Astrocyte of the cerebellum (primary cell): ENCODE measurements around the gene SPP2.

Experiments
- DNase-seq: peaks from one replicate; pipeline ENCODE4 v3.0.0-alpha.2; 2011; ENCODE audit warnings: low read depth
- H3K4me3 ChIP-seq: 2 replicates; pipeline ENCODE4 v1.5.1; 2011; ENCODE audit warnings: mild to moderate bottlenecking, low read depth, low read length, moderate library complexity
- in situ Hi-C: cut with HindIII; loops from 2 replicates; pipeline ENCODE4 v1.10.0; 2017; ENCODE audit warnings: low sequenced_read_pairs
- TF ChIP-seq, protein P1 (sequence below): IDR thresholded peaks from 2 replicates; pipeline ENCODE4 v1.5.1; 2012; ENCODE audit warnings: low read length, low read depth, moderate library complexity, mild to moderate bottlenecking; ENCODE audit errors: missing control alignments

Gene SPP2

DNA sequence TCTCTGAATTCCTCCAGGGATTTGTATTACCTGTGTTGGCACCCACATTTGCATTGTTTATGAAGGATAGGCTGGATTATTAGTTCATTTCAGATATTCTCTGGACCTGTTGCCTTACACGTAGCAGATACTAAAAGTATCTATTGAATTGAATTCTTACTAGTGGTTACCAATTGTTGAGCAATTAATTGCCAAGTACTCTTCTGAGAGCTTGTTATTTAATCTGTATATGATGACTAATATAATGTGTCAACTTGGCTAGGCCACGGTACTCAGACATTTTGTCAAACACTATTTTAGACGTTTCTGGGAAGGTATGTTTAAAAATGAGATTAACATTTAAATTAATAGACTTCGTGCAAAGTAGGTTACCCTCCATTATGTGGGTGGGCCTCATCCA, 2.5 kb upstream of the SPP2 start:
- no peak for DNase-seq
- TF ChIP-seq, protein P1, sequence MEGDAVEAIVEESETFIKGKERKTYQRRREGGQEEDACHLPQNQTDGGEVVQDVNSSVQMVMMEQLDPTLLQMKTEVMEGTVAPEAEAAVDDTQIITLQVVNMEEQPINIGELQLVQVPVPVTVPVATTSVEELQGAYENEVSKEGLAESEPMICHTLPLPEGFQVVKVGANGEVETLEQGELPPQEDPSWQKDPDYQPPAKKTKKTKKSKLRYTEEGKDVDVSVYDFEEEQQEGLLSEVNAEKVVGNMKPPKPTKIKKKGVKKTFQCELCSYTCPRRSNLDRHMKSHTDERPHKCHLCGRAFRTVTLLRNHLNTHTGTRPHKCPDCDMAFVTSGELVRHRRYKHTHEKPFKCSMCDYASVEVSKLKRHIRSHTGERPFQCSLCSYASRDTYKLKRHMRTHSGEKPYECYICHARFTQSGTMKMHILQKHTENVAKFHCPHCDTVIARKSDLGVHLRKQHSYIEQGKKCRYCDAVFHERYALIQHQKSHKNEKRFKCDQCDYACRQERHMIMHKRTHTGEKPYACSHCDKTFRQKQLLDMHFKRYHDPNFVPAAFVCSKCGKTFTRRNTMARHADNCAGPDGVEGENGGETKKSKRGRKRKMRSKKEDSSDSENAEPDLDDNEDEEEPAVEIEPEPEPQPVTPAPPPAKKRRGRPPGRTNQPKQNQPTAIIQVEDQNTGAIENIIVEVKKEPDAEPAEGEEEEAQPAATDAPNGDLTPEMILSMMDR = no peak
- H3K4me3 ChIP-seq = no peak overlapping the region
- in situ Hi-C loops = no loop called here

DNA sequence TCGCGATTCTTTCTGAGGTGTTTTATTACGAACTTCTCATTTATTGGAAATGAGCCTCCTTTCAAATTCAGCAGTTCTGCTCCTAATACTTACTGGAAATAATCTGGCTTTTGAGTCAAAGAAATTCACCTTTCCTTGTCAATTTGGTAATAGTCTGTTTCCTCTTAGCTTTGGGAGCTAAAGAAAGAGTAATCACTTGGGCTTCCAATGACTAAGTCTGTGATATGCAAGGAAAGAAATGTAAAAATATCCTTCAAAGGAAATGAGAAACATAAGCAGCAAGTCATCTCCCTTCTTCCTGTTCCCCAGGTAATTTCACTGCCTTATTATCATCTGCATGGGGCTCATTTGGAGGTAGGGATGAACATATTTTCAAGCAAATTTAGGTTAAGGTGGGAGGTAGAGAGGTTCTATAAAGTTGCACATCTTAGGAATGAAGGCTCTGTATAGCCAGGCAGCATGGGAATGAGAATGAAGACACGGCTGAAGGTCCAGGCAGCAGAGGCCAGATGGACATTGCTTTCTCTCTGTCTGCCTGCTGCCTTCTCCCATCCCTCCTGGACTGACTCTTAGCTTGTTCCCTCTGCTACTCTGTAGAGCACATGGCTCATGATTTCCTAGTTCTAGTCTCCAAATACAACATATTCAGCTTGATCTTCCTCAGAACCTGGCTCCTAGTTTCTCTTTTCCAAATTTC, 1.0 kb downstream of the SPP2 start:
- DNase-seq = no peak
- H3K4me3 ChIP-seq = no peak overlapping the region
- in situ Hi-C loops = no loop called here
- TF ChIP-seq, protein P1 = no peak

DNA sequence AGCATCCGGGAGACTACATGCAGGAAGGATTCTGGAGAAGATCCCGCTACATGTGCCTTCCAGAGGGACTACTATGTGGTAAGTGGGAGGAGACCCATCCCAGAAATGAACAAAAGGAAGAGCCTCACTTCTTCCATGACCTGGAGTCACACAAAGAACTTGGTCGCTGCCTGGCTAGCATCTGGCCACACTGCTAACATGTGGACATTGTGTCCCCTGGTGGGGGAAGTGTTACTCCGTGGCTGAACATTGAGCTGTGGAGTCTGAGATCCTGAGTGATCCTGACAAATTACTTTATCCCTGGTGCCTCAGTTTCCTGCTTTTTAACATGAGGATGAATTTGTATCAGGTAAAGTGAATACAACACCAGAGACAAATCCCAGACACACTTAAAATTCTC, 8.4 kb downstream of the SPP2 start:
- in situ Hi-C loops = no loop called here
- TF ChIP-seq, protein P1 = no peak
- DNase-seq = no peak
- no peak overlapping the region for H3K4me3 ChIP-seq

DNA sequence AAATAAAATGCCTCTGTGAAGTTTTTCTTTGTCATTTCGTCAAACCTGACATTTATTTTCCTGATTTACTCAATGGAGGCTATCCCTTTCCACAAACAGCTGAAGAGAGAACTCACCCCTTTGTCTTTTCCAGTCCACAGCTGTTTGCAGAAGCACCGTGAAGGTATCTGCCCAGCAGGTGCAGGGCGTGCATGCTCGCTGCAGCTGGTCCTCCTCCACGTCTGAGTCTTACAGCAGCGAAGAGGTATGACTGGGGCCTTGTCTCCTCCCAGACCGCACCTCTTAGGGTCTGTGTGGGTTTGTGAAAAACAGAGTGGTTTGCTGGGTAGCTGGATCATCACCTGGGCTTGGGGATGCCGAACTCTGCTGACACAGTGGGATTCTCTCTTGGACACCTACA, 9.7 kb downstream of the SPP2 start:
- in situ Hi-C loops = loop anchor here (5.0 kb wide), 1 partner anchor 47 kb away; no protein-coding TSS in a partner anchor
- TF ChIP-seq, protein P1 = no peak

DNA sequence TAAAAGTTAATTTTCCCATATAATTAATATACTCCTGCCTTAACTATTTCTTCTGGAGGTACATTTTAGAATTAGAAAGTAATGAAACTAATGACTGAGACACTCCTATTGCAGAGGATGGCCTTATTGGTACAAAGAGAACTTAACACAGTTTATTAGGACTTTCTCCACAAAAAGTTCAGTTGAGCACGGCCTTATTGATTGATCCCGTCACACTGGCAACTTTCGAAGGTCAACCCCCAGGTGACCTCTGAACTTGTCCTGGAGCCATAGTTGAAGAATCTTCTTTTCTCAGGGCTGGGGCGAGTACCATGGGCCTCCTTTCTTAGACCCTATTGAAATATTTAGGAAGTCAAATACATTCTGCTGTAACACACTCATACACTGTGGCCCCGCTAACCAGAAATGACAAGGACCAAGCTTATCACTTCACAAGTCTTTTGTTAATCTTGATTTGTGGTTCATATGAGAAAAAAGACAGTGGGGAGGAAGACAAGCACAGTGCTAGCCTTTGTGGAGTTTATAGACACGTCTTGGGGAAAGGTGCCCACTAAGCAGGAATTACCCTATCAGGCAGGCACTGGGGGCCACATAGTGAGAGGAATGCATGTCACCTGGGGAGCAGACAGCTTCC, 11.2 kb downstream of the SPP2 start:
- no peak for DNase-seq
- in situ Hi-C loops = loop anchor here (5.0 kb wide), 1 partner anchor 46 kb away; no protein-coding TSS in a partner anchor
- TF ChIP-seq, protein P1 = no peak
- H3K4me3 ChIP-seq = no peak overlapping the region

More for the DNA sequence above, 9.7 kb downstream of the SPP2 start:
- DNase-seq = no peak
- no peak overlapping the region for H3K4me3 ChIP-seq

DNA sequence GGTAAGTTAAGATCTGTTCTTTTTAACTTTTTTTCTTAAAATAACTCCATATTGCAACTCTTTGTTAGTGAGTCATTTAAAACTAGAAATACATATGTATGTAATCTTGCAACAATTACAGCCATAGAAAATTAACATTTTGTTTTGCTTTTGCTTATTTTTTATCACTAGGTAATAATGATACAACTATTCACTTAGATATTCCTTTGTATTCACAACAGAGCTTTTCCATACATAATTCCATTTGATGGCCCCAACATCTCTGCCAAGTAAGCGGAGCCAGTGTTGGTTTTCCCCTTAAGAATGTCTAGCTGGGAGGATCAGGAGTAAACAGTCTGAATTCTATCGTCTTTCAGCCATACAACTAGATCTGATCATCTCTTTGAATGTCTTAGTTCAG, 16.1 kb downstream of the SPP2 start:
- no peak overlapping the region for H3K4me3 ChIP-seq
- DNase-seq = no peak
- TF ChIP-seq, protein P1 = no peak
- in situ Hi-C loops = no loop called here
